DND-41 (cell line): ENCODE data around the gene TDRD7.

Source experiments
- ATAC-seq: fragments of 200-7000 bp; cut with Tn5 transposase; 3 replicates; pipeline ENCODE4 v1.9.1; 2021; ENCODE audit warnings: low read depth; ENCODE audit not compliant: insufficient read depth
- DNase-seq: peaks from one replicate; pipeline ENCODE4 v3.0.0-alpha.2; 2020
- H2AFZ ChIP-seq: 2 replicates; pipeline ENCODE4 v1.6.0; 2012; ENCODE audit warnings: low read depth, low read length
- H3K27ac ChIP-seq: 2 replicates; pipeline ENCODE4 v1.5.1; 2012; ENCODE audit warnings: low read length, inconsistent platforms
- H3K27me3 ChIP-seq: fragments of 200-600 bp; sonication (generic); 2 replicates; pipeline ENCODE4 v1.6.0; 2012; ENCODE audit warnings: low read length, mild to moderate bottlenecking, inconsistent platforms; ENCODE audit not compliant: insufficient read depth, poor library complexity
- H3K36me3 ChIP-seq: 2 replicates; pipeline ENCODE4 v1.5.1; 2012; ENCODE audit warnings: low read length, inconsistent platforms; ENCODE audit not compliant: insufficient read depth
- H3K4me1 ChIP-seq: 2 replicates; pipeline ENCODE4 v1.5.1; 2012; ENCODE audit warnings: mild to moderate bottlenecking, low read length; ENCODE audit not compliant: insufficient read depth
- H3K4me2 ChIP-seq: 2 replicates; pipeline ENCODE4 v1.6.0; 2012; ENCODE audit warnings: mild to moderate bottlenecking, moderate library complexity, low read length, inconsistent platforms; ENCODE audit not compliant: insufficient read depth
- H3K4me3 ChIP-seq, 2 experiments: fragments of 200-600 bp in 1 of 2; shearing (Covaris generic) in 1 of 2; 2 replicates each; pipeline ENCODE4 v1.5.1; 2012 to 2016; ENCODE audit warnings: inconsistent platforms in 2 of 2, low read length in 2 of 2, mild to moderate bottlenecking in 2 of 2, low read depth in 1 of 2, moderate library complexity in 1 of 2
- H3K79me2 ChIP-seq: 2 replicates; pipeline ENCODE4 v1.6.0; 2012; ENCODE audit warnings: low read length, inconsistent platforms; ENCODE audit not compliant: insufficient read depth
- H3K9ac ChIP-seq: 2 replicates; pipeline ENCODE4 v1.6.0; 2012; ENCODE audit warnings: low read depth, mild to moderate bottlenecking, inconsistent platforms, low read length, moderate library complexity
- H3K9me3 ChIP-seq: 2 replicates; pipeline ENCODE4 v1.5.1; 2012; ENCODE audit warnings: low read length, moderate library complexity, mild to moderate bottlenecking, inconsistent platforms; ENCODE audit not compliant: insufficient read depth, severe bottlenecking
- H4K20me1 ChIP-seq: 2 replicates; pipeline ENCODE4 v1.6.0; 2012; ENCODE audit warnings: low read length; ENCODE audit not compliant: insufficient read depth
- EZH2 ChIP-seq: IDR thresholded peaks from 3 replicates; pipeline ENCODE4 v1.6.1; 2012; ENCODE audit warnings: borderline replicate concordance, low read depth, mild to moderate bottlenecking, moderate library complexity, low read length, inconsistent platforms; ENCODE audit not compliant: severe bottlenecking
- TF ChIP-seq, protein P1 (sequence below): IDR thresholded peaks from 2 replicates; pipeline ENCODE4 v1.5.1; 2012; ENCODE audit warnings: borderline replicate concordance, low read length, moderate library complexity, mild to moderate bottlenecking; ENCODE audit not compliant: poor library complexity, severe bottlenecking; ENCODE audit errors: extremely low read depth

The TDRD7 gene

DNA sequence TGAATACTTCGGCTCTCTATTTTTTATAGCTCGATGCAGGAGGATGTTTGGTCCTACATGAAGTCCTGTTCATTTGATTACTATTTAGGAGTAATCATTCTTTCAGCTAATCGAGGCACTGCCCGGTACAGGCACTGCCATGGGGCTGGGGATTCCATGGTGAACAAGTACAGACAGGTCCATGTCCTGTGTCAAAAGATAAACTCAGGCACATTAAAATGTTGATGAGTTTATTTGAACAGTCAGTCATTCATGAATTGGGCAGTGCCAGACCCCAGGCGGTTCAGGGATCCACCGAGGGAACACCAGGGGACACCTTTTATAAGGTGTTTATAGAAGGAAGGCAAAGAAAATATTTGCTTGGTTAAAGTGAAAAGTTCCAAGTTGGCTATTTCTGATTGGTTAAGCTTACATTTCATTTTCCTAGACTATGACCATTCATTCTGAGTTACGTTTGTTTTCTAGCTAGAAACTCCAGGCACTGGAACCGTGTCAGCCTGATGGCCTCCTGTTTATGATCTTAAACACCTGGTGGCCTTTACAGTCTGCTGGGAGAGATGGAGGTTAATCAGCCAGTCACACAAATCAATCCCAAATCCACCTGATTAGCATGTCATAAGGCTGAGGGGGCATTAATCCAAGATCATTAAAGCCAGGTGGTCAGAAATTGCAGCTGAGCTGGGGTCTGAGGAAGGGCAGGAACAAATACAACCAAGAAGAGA lies 47.0 kb upstream of the TDRD7 start:
- Histone ChIP-seq H3K27ac (no peak overlapping the region), H3K4me3 (no peak overlapping the region), H3K27me3 (no peaks in the 10 kb centered on the region), H3K4me2 (no peak overlapping the region), H3K4me1 (peaks cover 8% of the 10 kb centered on the region; the same call in 1 of the 2 replicates), H3K36me3 (peaks cover 3% of the 10 kb centered on the region; the same call in 1 of the 2 replicates), H3K79me2 (no peaks in the 10 kb centered on the region), H2AFZ (no peak overlapping the region), H3K9me3 (no peaks in the 10 kb centered on the region), H4K20me1 (no peaks in the 10 kb centered on the region), H3K9ac (no peak overlapping the region)
- TF ChIP-seq EZH2, result no peak
- TF ChIP-seq, protein P1, sequence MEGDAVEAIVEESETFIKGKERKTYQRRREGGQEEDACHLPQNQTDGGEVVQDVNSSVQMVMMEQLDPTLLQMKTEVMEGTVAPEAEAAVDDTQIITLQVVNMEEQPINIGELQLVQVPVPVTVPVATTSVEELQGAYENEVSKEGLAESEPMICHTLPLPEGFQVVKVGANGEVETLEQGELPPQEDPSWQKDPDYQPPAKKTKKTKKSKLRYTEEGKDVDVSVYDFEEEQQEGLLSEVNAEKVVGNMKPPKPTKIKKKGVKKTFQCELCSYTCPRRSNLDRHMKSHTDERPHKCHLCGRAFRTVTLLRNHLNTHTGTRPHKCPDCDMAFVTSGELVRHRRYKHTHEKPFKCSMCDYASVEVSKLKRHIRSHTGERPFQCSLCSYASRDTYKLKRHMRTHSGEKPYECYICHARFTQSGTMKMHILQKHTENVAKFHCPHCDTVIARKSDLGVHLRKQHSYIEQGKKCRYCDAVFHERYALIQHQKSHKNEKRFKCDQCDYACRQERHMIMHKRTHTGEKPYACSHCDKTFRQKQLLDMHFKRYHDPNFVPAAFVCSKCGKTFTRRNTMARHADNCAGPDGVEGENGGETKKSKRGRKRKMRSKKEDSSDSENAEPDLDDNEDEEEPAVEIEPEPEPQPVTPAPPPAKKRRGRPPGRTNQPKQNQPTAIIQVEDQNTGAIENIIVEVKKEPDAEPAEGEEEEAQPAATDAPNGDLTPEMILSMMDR, result no peak
- ATAC-seq, result no peak
- no peak for DNase-seq

- Histone ChIP-seq H4K20me1 (no peaks in the 10 kb centered on the region), H3K4me1 (peaks cover 8% of the 10 kb centered on the region; the same call in 1 of the 2 replicates), H3K36me3 (peaks cover 3% of the 10 kb centered on the region; the same call in 1 of the 2 replicates), H3K4me3 (no peak overlapping the region), H3K9ac (no peak overlapping the region), H2AFZ (no peak overlapping the region), H3K4me2 (no peak overlapping the region), H3K27me3 (no peaks in the 10 kb centered on the region), H3K27ac (no peak overlapping the region), H3K79me2 (no peaks in the 10 kb centered on the region), H3K9me3 (no peaks in the 10 kb centered on the region)
- ATAC-seq, result no peak
- no peak for TF ChIP-seq EZH2
- TF ChIP-seq, protein P1, result no peak
- no peak for DNase-seq
Observed at GRCh38 chr9:97365634-97366033, 46.3 kb upstream of the TDRD7 start.

- Histone ChIP-seq H3K36me3 (peaks cover 3% of the 10 kb centered on the region; the same call in 1 of the 2 replicates), H4K20me1 (no peaks in the 10 kb centered on the region), H3K27me3 (no peaks in the 10 kb centered on the region), H3K79me2 (no peaks in the 10 kb centered on the region), H3K27ac (no peak overlapping the region), H3K4me3 (no peak overlapping the region), H3K4me1 (peaks cover 8% of the 10 kb centered on the region; the same call in 1 of the 2 replicates), H3K9me3 (no peaks in the 10 kb centered on the region), H3K4me2 (no peak overlapping the region), H2AFZ (no peak overlapping the region), H3K9ac (no peak overlapping the region)
- DNase-seq (no peak), ATAC-seq (no peak)
- TF ChIP-seq EZH2, result no peak
- TF ChIP-seq, protein P1, result no peak
Observed at GRCh38 chr9:97366476-97366875, 45.4 kb upstream of the TDRD7 start.
